Measurements from ENCODE around the gene MAPK11. TPM values are rescaled to one million over a fixed set of nuclear protein-coding genes. Genes with fewer than 3 reads are reported as not detected.

MAPK11 gene
- 10 to 100 TPM in 2 of 4 donors, 1 to 10 TPM in 2; 6.2 to 53.5 (median 13.1) TPM for total RNA-seq

- no peak for TF ChIP-seq CTCF (IDR thresholded peaks at IDR 0.05; ENCODE audit: low read depth)
Measured at GRCh38 chr22:50269970-50270665, at the start of gene MAPK11. Gene MAPK11, minus strand, starts transcription at chr22:50270380. Its CDS starts 88 bp downstream, at chr22:50270292.

DNA sequence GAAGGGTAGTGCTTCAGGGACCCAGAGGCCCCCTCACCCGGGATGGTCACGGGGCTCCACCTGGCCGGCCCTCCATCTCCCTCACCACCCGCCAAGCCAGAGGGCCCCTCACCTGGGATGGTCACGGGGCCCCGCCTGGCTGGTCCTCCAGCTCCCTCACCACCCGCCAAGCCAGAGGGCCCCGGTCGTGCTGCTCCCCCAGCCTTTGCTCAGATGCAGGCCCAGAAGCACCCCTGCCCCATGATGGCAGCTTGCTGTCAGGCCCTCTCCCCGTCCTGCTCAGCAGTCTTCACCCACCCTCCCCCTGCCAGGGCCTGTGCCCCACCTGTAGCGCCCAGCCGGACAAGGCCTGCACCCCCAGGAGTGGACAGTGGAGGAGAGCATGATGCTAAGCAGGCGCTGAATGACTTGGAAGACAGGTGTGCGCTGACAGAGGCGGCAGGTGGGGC is 49.3 kb upstream of the MAPK11 start:
- no peak for TF ChIP-seq CTCF (IDR thresholded peaks at IDR 0.05; ENCODE audit: low read depth)

- no peak for TF ChIP-seq CTCF (IDR thresholded peaks at IDR 0.05; ENCODE audit: low read depth)
Measured at GRCh38 chr22:50318698-50319411, 48.7 kb upstream of the MAPK11 start.

GRCh38 chr22:50318356-50318697 is 48.1 kb upstream of the MAPK11 start:
- TF ChIP-seq CTCF (IDR thresholded peaks at IDR 0.05; ENCODE audit: low read depth) = no peak

GRCh38 chr22:50317674-50318073 is 47.5 kb upstream of the MAPK11 start:
- no peak for TF ChIP-seq CTCF (IDR thresholded peaks at IDR 0.05; ENCODE audit: low read depth)

DNA sequence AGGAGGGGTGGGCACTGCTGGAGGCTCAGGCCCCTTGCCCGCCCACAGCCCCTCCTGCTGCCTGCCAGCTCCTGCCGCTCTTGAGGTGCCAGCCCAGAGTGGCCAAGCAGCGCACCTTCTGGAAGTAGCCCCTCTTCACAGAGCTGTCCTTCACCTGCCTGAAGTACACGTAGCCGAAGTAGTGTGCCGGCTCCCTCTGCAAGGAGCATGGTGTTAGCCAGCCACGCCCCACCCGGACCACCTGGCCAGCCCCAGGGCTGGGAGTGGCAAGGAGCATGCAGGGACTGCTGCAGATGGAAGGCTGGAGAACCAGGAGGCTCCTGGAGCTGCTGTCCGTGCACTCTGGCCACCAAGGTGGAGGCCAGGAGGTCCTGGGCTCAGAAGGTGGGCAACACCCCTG is 47.0 kb upstream of the MAPK11 start:
- no peak for TF ChIP-seq CTCF (IDR thresholded peaks at IDR 0.05; ENCODE audit: low read depth)
